Placental epithelial cell (primary cell): ENCODE results near the gene APOC4. TPM values are rescaled to one million over a fixed set of nuclear protein-coding genes. Genes with fewer than 3 reads are reported as not detected.

Experiments
- total RNA-seq: library from RNA; depleted of rRNA; stranded (reverse); fragments of >200 nt; gene quantifications from 2 replicates; pipeline ENCODE4 v1.2.3, GENCODE V29; 2012

The APOC4 gene, protein sequence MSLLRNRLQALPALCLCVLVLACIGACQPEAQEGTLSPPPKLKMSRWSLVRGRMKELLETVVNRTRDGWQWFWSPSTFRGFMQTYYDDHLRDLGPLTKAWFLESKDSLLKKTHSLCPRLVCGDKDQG
- not detected in 2 replicates for total RNA-seq

DNA sequence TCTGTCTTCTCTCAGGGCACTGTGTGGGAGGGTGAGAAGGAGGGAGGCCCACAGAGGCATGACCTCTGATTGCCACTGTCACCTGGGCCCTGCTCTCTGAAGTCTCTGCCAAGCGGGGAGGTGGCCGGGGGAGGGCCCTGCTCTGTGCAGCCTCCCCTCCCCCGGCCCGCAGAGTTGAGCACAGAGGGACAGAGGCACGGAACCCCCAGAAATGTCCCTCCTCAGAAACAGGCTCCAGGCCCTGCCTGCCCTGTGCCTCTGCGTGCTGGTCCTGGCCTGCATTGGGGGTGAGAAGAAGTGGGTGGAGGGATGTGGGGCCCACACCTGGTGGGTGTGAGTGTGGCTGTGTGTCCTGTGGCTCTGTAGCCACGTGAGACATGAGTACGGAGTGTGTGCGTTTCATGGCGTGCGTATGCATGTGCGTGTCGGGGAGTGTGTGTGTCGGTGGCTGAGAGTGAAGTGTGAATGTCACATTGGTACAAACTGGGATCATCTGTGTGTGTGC is at the start of gene APOC4:
APOC4 (plus strand) TSS at position 171 of the 505 bp plus-strand sequence; CDS start at position 212, 41 bp downstream.

DNA sequence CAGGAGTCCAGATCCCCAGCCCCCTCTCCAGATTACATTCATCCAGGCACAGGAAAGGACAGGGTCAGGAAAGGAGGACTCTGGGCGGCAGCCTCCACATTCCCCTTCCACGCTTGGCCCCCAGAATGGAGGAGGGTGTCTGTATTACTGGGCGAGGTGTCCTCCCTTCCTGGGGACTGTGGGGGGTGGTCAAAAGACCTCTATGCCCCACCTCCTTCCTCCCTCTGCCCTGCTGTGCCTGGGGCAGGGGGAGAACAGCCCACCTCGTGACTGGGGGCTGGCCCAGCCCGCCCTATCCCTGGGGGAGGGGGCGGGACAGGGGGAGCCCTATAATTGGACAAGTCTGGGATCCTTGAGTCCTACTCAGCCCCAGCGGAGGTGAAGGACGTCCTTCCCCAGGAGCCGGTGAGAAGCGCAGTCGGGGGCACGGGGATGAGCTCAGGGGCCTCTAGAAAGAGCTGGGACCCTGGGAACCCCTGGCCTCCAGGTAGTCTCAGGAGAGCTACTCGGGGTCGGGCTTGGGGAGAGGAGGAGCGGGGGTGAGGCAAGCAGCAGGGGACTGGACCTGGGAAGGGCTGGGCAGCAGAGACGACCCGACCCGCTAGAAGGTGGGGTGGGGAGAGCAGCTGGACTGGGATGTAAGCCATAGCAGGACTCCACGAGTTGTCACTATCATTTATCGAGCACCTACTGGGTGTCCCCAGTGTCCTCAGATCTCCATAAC is 36.4 kb upstream of the APOC4 start, which contains the start of gene APOE:
APOE (plus strand) TSS at position 360 of the 724 bp plus-strand sequence. CDS start 829 bp downstream, outside the sequence.

DNA sequence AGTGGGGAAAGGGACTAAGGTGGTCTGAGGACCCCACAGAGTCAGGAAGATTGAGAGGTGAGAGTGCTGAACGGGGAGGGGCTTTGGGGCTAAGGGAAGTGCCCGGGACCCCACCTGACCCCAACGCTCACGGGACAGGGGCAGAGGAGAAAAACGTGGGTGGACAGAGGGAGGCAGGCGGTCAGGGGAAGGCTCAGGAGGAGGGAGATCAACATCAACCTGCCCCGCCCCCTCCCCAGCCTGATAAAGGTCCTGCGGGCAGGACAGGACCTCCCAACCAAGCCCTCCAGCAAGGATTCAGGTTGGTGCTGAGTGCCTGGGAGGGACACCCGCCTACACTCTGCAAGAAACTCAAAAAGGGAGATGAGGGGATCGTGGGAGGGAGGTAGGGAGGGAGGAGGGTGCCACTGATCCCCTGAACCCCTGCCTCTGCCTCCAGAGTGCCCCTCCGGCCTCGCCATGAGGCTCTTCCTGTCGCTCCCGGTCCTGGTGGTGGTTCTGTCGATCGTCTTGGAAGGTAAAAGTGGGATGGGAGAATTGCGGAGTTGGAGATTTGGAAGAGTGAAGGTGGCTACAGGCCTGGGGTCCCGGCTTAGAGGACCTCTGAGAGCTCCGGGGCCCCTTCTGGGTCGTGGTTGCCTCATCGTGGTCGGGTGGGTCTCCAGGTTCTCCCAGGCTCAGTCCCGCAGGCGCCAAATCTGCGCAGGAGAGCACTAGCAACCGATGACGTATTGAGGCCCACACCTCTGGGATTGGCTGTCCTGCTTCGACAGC is 27.4 kb upstream of the APOC4 start, which contains the start of gene APOC1:
APOC1 (plus strand) TSS at position 176 of the 774 bp plus-strand sequence; CDS start at position 460, 284 bp downstream.

DNA sequence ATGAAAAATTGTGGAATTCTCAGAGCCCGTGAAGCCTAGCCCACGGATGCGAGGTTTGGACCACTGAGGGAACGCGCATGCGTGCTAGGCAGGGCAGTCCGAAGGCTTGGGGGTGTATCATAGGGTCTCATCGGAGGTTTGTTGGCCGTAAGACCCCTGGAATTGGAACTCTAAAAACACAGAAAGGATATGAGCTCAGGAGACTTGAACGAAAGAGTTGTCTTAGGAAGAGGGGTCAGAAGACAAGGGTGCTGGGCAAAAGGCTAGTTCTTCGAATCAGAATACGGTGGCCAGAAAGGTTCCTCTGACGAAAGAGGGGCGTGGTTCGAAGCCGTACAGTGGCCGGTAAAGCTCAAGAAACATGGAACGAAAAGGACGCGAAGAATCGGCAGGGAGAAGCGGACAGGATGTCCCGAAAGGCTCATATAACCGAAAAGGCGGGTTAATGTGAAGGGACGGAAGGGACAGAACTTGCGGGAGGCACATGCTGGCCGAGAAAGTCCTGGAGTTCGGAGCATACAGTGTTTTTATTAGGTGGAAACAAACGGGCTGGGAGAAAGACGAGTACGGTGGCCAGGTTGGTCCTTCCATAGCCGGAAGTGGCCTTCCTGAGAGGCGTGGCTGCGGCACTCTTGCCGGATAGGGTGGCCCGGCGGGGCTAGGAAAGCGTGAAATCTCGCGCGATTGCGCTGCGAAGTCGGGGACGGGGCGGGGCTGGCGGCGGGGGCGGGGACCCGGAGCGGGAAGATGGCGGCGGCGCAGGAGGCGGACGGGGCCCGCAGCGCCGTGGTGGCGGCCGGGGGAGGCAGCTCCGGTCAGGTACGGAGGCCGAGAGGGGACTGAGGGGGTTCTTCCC is 12.8 kb downstream of the APOC4 start, which contains the start of gene CLPTM1:
CLPTM1 (plus strand) TSS at position 732 of the 856 bp plus-strand sequence; CDS start at position 748, 16 bp downstream.

Other genes starting within 250 kb of the APOC4 start
- gene CEACAM16, start 243.1 kb upstream of the APOC4 start, total RNA-seq = not detected in 2 replicates
- 3.1 TPM in 2 replicates for gene BCL3, start 193.5 kb upstream of the APOC4 start, total RNA-seq
- 5.5 and 6.3 TPM in 2 replicates for gene CBLC, start 164.3 kb upstream of the APOC4 start, total RNA-seq
- gene BCAM, start 133.1 kb upstream of the APOC4 start, total RNA-seq = 0.43 and 2.4 TPM in 2 replicates
- 97.9 and 98.9 TPM in 2 replicates for gene NECTIN2, start 95.9 kb upstream of the APOC4 start, total RNA-seq
- 20.0 and 50.5 TPM in 2 replicates for gene TOMM40, start 51.0 kb upstream of the APOC4 start, total RNA-seq
- gene APOE, start 36.4 kb upstream of the APOC4 start, total RNA-seq = 3.9 and 22.0 TPM in 2 replicates
- gene APOC1, start 27.6 kb upstream of the APOC4 start, total RNA-seq = 0.79 TPM in 1 of 2 replicates, not detected in the other
- not detected in 2 replicates for gene APOC2, start 3.8 kb downstream of the APOC4 start, total RNA-seq
- gene CLPTM1, start 13.1 kb downstream of the APOC4 start, total RNA-seq = 52.4 and 63.6 TPM in 2 replicates
- 2.4 and 3.8 TPM in 2 replicates for gene RELB, start 59.2 kb downstream of the APOC4 start, total RNA-seq
- 23.3 and 23.6 TPM in 2 replicates for gene CLASRP, start 96.8 kb downstream of the APOC4 start, total RNA-seq
- gene ZNF296, start 134.2 kb downstream of the APOC4 start, total RNA-seq = 0.43 and 0.79 TPM in 2 replicates
- gene GEMIN7, start 137.0 kb downstream of the APOC4 start, total RNA-seq = 20.4 and 36.9 TPM in 2 replicates
- 34.2 and 42.2 TPM in 2 replicates for gene PPP1R37, start 150.9 kb downstream of the APOC4 start, total RNA-seq
- gene NKPD1, start 218.7 kb downstream of the APOC4 start, total RNA-seq = 2.9 and 5.9 TPM in 2 replicates
- 9.9 and 27.5 TPM in 2 replicates for gene TRAPPC6A, start 236.0 kb downstream of the APOC4 start, total RNA-seq
- gene BLOC1S3, start 236.5 kb downstream of the APOC4 start, total RNA-seq = 5.9 and 6.8 TPM in 2 replicates